H1 (cell line): ENCODE data around the gene PTS. TPM values are rescaled to one million over a fixed set of nuclear protein-coding genes. Genes with fewer than 3 reads are reported as not detected.

Source experiments
- CTCF ChIA-PET: fragments of 300-600 bp; sonication (Branson Sonifier 250); formaldehyde crosslinking; loops from one replicate; lab custom pipeline; 2021; ENCODE audit not compliant: partially characterized antibody; lab: Charles Lee
- POLR2A ChIA-PET: fragments of 300-600 bp; sonication (Branson Sonifier 250); formaldehyde crosslinking; loops from one replicate; lab custom pipeline; 2021; ENCODE audit warnings: inconsistent platforms; ENCODE audit not compliant: partially characterized antibody; lab: Charles Lee
- DNase-seq, 2 experiments: peaks; one replicate each; pipeline versions ENCODE4 v3.0.0 to v3.0.0-alpha.2; 2010 to 2022; ENCODE audit warnings: low spot score in 2 of 2, low read depth in 1 of 2, mixed read lengths in 1 of 2
- FAIRE-seq: peaks from 2 replicates; lab custom pipeline; 2011; peaks lifted over from hg19 to GRCh38; lab: Jason Lieb, UNC
- H2AFZ ChIP-seq: 2 replicates; pipeline ENCODE4 v1.8.1; 2012; ENCODE audit warnings: low read length, inconsistent platforms
- H2AK5ac ChIP-seq: 2 replicates; pipeline ENCODE4 v1.6.1; 2013; ENCODE audit warnings: low read depth, low read length
- H2BK120ac ChIP-seq: replicated peaks from 2 replicates; pipeline ENCODE3; 2013; ENCODE audit warnings: low read depth, low read length, inconsistent platforms
- H2BK12ac ChIP-seq: 2 replicates; pipeline ENCODE4 v1.6.1; 2013; ENCODE audit warnings: low read depth, low read length
- H2BK15ac ChIP-seq: 2 replicates; pipeline ENCODE4 v1.6.1; 2013; ENCODE audit warnings: low read length
- H2BK20ac ChIP-seq: 2 replicates; pipeline ENCODE4 v1.6.1; 2013; ENCODE audit warnings: low read length
- H2BK5ac ChIP-seq: 2 replicates; pipeline ENCODE4 v1.6.1; 2013; ENCODE audit warnings: low read depth, low read length
- H3K14ac ChIP-seq: 2 replicates; pipeline ENCODE4 v1.6.1; 2013; ENCODE audit warnings: inconsistent platforms; ENCODE audit not compliant: insufficient read length
- H3K18ac ChIP-seq: 2 replicates; pipeline ENCODE4 v1.6.1; 2013; ENCODE audit warnings: low read length; ENCODE audit errors: extremely low read depth
- H3K23ac ChIP-seq: 2 replicates; pipeline ENCODE4 v1.6.1; 2013; ENCODE audit warnings: inconsistent platforms; ENCODE audit not compliant: insufficient read length
- H3K23me2 ChIP-seq: 2 replicates; pipeline ENCODE4 v1.6.1; 2013; ENCODE audit warnings: low read depth, low read length
- H3K27ac ChIP-seq: 2 replicates; pipeline ENCODE4 v1.6.1; 2011; ENCODE audit warnings: low read depth, low read length, inconsistent platforms
- H3K27me3 ChIP-seq, 4 experiments: replicated peaks in 1 of 4; 1 replicate in 1 of 4; 2 replicates in 3 of 4; pipeline versions ENCODE4 v1.6.1 to v1.8.1; 2011 to 2013; ENCODE audit warnings: low read length in 3 of 4, mild to moderate bottlenecking in 3 of 4, inconsistent platforms in 2 of 4, mixed read lengths in 2 of 4, moderate library complexity in 1 of 4; ENCODE audit not compliant: control insufficient read depth in 3 of 4, insufficient read depth in 3 of 4; ENCODE audit errors: extremely low read depth in 1 of 4
- H3K36me3 ChIP-seq, 4 experiments: 2 replicates each; pipeline versions ENCODE4 v1.6.1 to v1.8.1; 2011 to 2013; ENCODE audit warnings: mild to moderate bottlenecking in 4 of 4, low read length in 3 of 4, moderate library complexity in 2 of 4, control low read depth in 1 of 4, inconsistent platforms in 1 of 4; ENCODE audit not compliant: insufficient read depth in 4 of 4, control insufficient read depth in 2 of 4
- H3K4ac ChIP-seq: replicated peaks from 2 replicates; pipeline ENCODE3; 2013; ENCODE audit warnings: low read length, low read depth, mixed read lengths, inconsistent platforms; ENCODE audit not compliant: insufficient read length
- H3K4me1 ChIP-seq, 4 experiments: replicated peaks in 1 of 4; 1 replicate in 1 of 4; 2 replicates in 3 of 4; pipeline versions ENCODE4 v1.6.1 to v1.8.1; 2011 to 2013; ENCODE audit warnings: low read length in 3 of 4, inconsistent platforms in 2 of 4, mixed read lengths in 1 of 4; ENCODE audit not compliant: insufficient read depth in 4 of 4, control insufficient read depth in 3 of 4
- H3K4me2 ChIP-seq, 2 experiments: 2 replicates each; pipeline versions ENCODE4 v1.6.1 to v1.8.1; 2011 to 2013; ENCODE audit warnings: low read depth in 2 of 2, low read length in 2 of 2, control low read depth in 1 of 2, inconsistent platforms in 1 of 2, mild to moderate bottlenecking in 1 of 2; ENCODE audit not compliant: insufficient read depth in 1 of 2
- H3K4me3 ChIP-seq, 4 experiments: fragments of 200-600, 300-600 bp in 1 of 4; sonication (generic), shearing (Covaris generic), sonication (Bioruptor Twin) in 1 of 4; 2 replicates each; pipeline versions ENCODE4 v1.5.1 to v1.8.1; 2011 to 2016; ENCODE audit warnings: low read length in 4 of 4, low read depth in 3 of 4, control low read depth in 2 of 4, inconsistent platforms in 2 of 4, mild to moderate bottlenecking in 2 of 4, mixed read lengths in 1 of 4, moderate library complexity in 1 of 4; ENCODE audit not compliant: insufficient read depth in 2 of 4; ENCODE audit errors: extremely low read depth in 1 of 4
- H3K56ac ChIP-seq: replicated peaks from 2 replicates; pipeline ENCODE3; 2013; ENCODE audit warnings: low read depth, mild to moderate bottlenecking, mixed read lengths, low read length, inconsistent platforms; ENCODE audit not compliant: insufficient read length
- H3K79me1 ChIP-seq: 2 replicates; pipeline ENCODE4 v1.6.1; 2013; ENCODE audit warnings: low read depth, low read length, control low read depth
- H3K79me2 ChIP-seq, 2 experiments: 2 replicates each; pipeline versions ENCODE4 v1.6.1 to v1.8.1; 2012 to 2013; ENCODE audit warnings: low read length in 2 of 2, mild to moderate bottlenecking in 2 of 2, inconsistent platforms in 1 of 2; ENCODE audit not compliant: insufficient read depth in 2 of 2, control insufficient read depth in 1 of 2
- H3K9ac ChIP-seq, 4 experiments: replicated peaks in 1 of 4; 1 replicate in 1 of 4; 2 replicates in 3 of 4; pipeline versions ENCODE4 v1.6.1 to v1.8.1; 2011 to 2013; ENCODE audit warnings: low read depth in 3 of 4, low read length in 3 of 4, control low read depth in 2 of 4, mild to moderate bottlenecking in 2 of 4, moderate library complexity in 2 of 4, inconsistent platforms in 1 of 4; ENCODE audit errors: extremely low read depth in 1 of 4
- H3K9me3 ChIP-seq, 2 experiments: 2 replicates each; pipeline versions ENCODE4 v1.6.1 to v1.8.1; 2012 to 2013; ENCODE audit warnings: mild to moderate bottlenecking in 2 of 2, moderate library complexity in 2 of 2, control low read depth in 1 of 2, inconsistent platforms in 1 of 2, low read depth in 1 of 2, low read length in 1 of 2, mixed read lengths in 1 of 2; ENCODE audit not compliant: insufficient read depth in 2 of 2
- H4K20me1 ChIP-seq, 2 experiments: replicated peaks in 1 of 2; 2 replicates each; pipeline versions ENCODE3 to v1.8.1; 2011 to 2013; ENCODE audit warnings: inconsistent platforms in 2 of 2, low read length in 2 of 2, mild to moderate bottlenecking in 1 of 2; ENCODE audit not compliant: insufficient read depth in 2 of 2, control insufficient read depth in 1 of 2
- H4K5ac ChIP-seq: 2 replicates; pipeline ENCODE4 v1.6.1; 2013; ENCODE audit warnings: low read length, low read depth, mixed read lengths, inconsistent platforms; ENCODE audit not compliant: insufficient read length
- H4K8ac ChIP-seq: 2 replicates; pipeline ENCODE4 v1.8.0; 2013; ENCODE audit warnings: mild to moderate bottlenecking, moderate library complexity, low read length, inconsistent platforms; ENCODE audit not compliant: insufficient read depth; ENCODE audit errors: extremely low read depth
- H4K91ac ChIP-seq: replicated peaks from 2 replicates; pipeline ENCODE3; 2013; ENCODE audit warnings: low read length, mixed read lengths, inconsistent platforms; ENCODE audit not compliant: insufficient read length
- CHD2 ChIP-seq: IDR thresholded peaks from 2 replicates; pipeline ENCODE4 v1.6.1; 2012; ENCODE audit warnings: low read length, improper control_type of control experiment
- POLR2A ChIP-seq, 2 experiments: IDR thresholded peaks; 1 replicate in 1 of 2; 2 replicates in 1 of 2; pipeline ENCODE4 v1.6.1; 2011; ENCODE audit warnings: low read depth in 2 of 2, low read length in 2 of 2, mild to moderate bottlenecking in 2 of 2; ENCODE audit errors: control extremely low read depth in 1 of 2
- WGBS, 2 experiments: shearing (Covaris generic) in 1 of 2; methylation state at CpG; one replicate each; pipeline versions ENCODE4 v1.1.6 to v1.1.7; 2013 to 2015; ENCODE audit warnings: low lambda C conversion rate in 2 of 2, mixed read lengths in 2 of 2, inconsistent platforms in 1 of 2, low coverage in 1 of 2, missing lambda C conversion rate in 1 of 2; ENCODE audit not compliant: insufficient replicate concordance in 2 of 2, insufficient coverage in 1 of 2, insufficient read length in 1 of 2; ENCODE audit errors: extremely low coverage in 1 of 2, missing lambda C conversion rate in 1 of 2; 5-methylcytosine and 5-hydroxymethylcytosine counted together
- polyA plus RNA-seq, 7 experiments: library from polyadenylated mRNA; depleted of rRNA in 3 of 7; stranded (reverse) in 5 of 7; unstranded in 2 of 7; fragments of >200 nt in 5 of 7; fragments of 200-250 nt in 2 of 7; gene quantifications; 1 replicate in 5 of 7; 2 replicates in 1 of 7; 4 replicates in 1 of 7; pipeline versions ENCODE4 v1.2.1 to v1.2.3, GENCODE V29; 2011 to 2013; ENCODE audit warnings: missing spikeins in 2 of 7, mixed read lengths in 2 of 7
- total RNA-seq: library from RNA; stranded (reverse); fragmentation: NEBNext Ultra II Directional; extraction: Animal tissue kit (Norgen Biotek cat#: 25700); gene quantifications from 2 replicates; pipeline ENCODE4 v1.2.1, GENCODE V29; 2021

The PTS gene
- total and polyA plus RNA-seq, 2 of the 8 experiments (the other 6 are each of a cell fraction or from before 2014, with no cell fraction given), result 18.3 to 25.9 TPM

DNA sequence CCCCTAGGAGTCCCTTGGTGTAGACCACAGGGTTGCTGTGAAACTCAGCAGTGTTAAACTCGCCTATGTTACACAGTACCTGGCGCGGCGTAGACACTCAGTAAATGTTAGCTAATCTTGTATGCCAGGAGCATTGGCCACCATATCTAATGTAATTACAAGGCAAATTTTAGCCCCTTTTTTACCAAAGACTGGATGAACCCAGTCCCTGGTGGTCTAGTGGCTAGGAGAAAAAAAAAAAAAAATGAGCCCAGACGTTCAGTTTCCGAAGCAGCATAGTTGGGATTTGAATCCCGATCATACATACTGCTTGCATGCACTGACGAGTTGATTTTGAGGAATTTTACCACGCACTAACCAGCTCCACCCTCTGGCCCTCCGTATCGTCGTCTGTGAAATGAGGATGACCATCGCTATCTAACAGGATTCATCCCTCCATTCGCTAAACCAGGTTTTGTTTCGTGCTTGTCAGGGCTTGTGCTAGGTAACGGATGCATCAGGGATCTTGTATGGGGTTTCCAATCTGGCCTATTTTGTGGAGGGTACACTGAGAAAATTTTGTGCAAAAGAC lies 688 bp downstream of the PTS start:
- no peaks in the 10 kb centered on the region; the same call in 1 of the 2 replicates for H3K79me1 ChIP-seq
- H3K4me2 ChIP-seq, result peak overlapping the region; percentile 90 to 98
- peaks cover 0 to 26% (median 9%) of the 10 kb centered on the region in 4 experiments; a peak in 4 of 8 replicates for H3K36me3 ChIP-seq
- peaks cover 0 to 22% of the 10 kb centered on the region in 2 experiments; a peak in 2 of 4 replicates for H3K79me2 ChIP-seq
- peak overlapping the region; percentile 99; the same call in 1 of the 2 replicates for H2BK5ac ChIP-seq
- peak overlapping the region; percentile 76; the same call in 1 of the 2 replicates for H2AFZ ChIP-seq
- no peak overlapping the region for H2BK15ac ChIP-seq
- peak overlapping the region; percentile 91 for H3K4ac ChIP-seq
- 0 out of 7 replicates have a peak, but pooled peaks cover 0 to 4% (median under 1%) of the 10 kb centered on the region in 4 experiments for H3K27me3 ChIP-seq
- H3K23me2 ChIP-seq, result peaks cover 8% of the 10 kb centered on the region
- peak overlapping the region; percentile 62 for H4K5ac ChIP-seq
- H3K56ac ChIP-seq, result peak overlapping the region; percentile 63
- no peak overlapping the region for H2AK5ac ChIP-seq
- 18% methylated on average over 16 of the region's 16 CpGs; no CpG with 5 or more reads in 1 of the 2 experiments for WGBS, 2 experiments
- TF ChIP-seq POLR2A (IDR thresholded peaks at IDR 0.05; ENCODE audit: control extremely low read depth in 1 of 2, low read depth in 2 of 2, low read length in 2 of 2) (peak in 1 of 2 experiments; percentile 17; a peak in 1 of 3 replicates), CHD2 (no peak)
- H3K27ac ChIP-seq, result peak overlapping the region; percentile 91; the same call in 1 of the 2 replicates
- no peak overlapping the region for H3K23ac ChIP-seq
- H3K4me3 ChIP-seq, result peak overlapping the region; percentile 79 to 89 (median 86)
- peak overlapping the region; percentile 18 for H4K91ac ChIP-seq
- H4K8ac ChIP-seq, result no peak overlapping the region; the same call in 1 of the 2 replicates
- H3K9me3 ChIP-seq, result no peaks in the 10 kb centered on the region
- POLR2A ChIA-PET, result interaction anchor here (0.6 to 1.3 kb wide), 4 partner anchors 10 to 58 kb away, joined by 3 to 4 read pairs (median 3); no protein-coding TSS in a partner anchor
- H2BK12ac ChIP-seq, result no peak overlapping the region
- no peak overlapping the region for H2BK20ac ChIP-seq
- H3K14ac ChIP-seq, result no peak overlapping the region
- no peaks in the 10 kb centered on the region for H4K20me1 ChIP-seq
- CTCF ChIA-PET, result interaction anchor here (0.7 to 2.3 kb wide), 5 partner anchors 37 to 1063 kb away, joined by 3 to 15 read pairs (median 5); no protein-coding TSS in a partner anchor
- no peaks in the 10 kb centered on the region; a peak in 1 of 7 replicates for H3K4me1 ChIP-seq
- peak overlapping the region; percentile 67 to 90 (median 86) for H3K9ac ChIP-seq
- no peak for DNase-seq
- H3K18ac ChIP-seq, result peak overlapping the region; percentile 87
- no peak overlapping the region for H2BK120ac ChIP-seq
- FAIRE-seq, result no peak
